ENCODE measurements around the gene BSDC1.
"Not testable (repeated sequence)": the region's sequence is repeated elsewhere in the genome, so short reads cannot be mapped to it uniquely, and the experiment has no call there.

The BSDC1 gene

DNA sequence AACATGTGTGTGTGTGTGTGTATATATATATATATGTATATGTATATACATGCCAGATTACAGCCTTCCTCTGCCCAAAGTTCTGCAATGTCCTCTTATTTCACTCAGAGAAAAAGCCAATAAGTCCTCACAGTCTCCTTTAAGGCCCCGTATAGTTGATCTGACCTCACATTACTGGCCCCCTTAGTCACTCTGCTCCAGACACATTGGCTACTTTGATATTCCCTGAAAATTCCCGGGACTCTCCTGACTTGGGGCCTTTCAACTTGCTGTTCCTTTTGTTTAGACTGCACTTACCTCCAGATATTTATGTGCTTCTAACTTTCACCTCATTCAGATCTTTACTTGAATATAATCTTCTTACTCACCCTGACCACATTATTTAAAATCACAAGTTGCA is 4.2 kb upstream of the BSDC1 start:
- Histone ChIP-seq H2BK5ac (ENCODE audit: low read depth, low read length, poor library complexity) (no peak overlapping the region), H3K79me1 (ENCODE audit: low read length) (peaks cover 9% of the 10 kb centered on the region), H3K4me2 (ENCODE audit: low read length) (no peak overlapping the region), H2BK12ac (ENCODE audit: low read length) (no peak overlapping the region), H4K8ac (ENCODE audit: low read depth, low read length) (no peak overlapping the region), H3K4me1 (ENCODE audit: control insufficient read depth in 1 of 2, insufficient read depth in 2 of 2, low read length in 2 of 2) (peaks cover under 1% of the 10 kb centered on the region in 2 experiments), H3K9me3 (ENCODE audit: insufficient read depth, low read depth, low read length) (peaks cover 3% of the 10 kb centered on the region), H3K4ac (ENCODE audit: low read depth, low read length) (no peak overlapping the region), H3K36me3 (ENCODE audit: control insufficient read depth in 1 of 2, insufficient read depth in 2 of 2, low read length in 2 of 2) (no peaks in the 10 kb centered on the region), H3K4me3 (ENCODE audit: low read depth, low read length) (no peak overlapping the region), H3K14ac (ENCODE audit: low read length) (no peak overlapping the region), H2AK5ac (ENCODE audit: low read length) (no peak overlapping the region), H3K9ac (ENCODE audit: low read length) (no peak overlapping the region), H3K27ac (ENCODE audit: low read depth, low read length) (no peak overlapping the region), H4K91ac (ENCODE audit: low read depth, low read length) (no peak overlapping the region), H3K18ac (ENCODE audit: low read length) (no peak overlapping the region), H2BK120ac (ENCODE audit: insufficient read depth, low read length, poor library complexity) (no peak overlapping the region), H3K79me2 (ENCODE audit: control insufficient read depth, insufficient read depth, low read length, poor library complexity) (peaks cover 5% of the 10 kb centered on the region), H2AFZ (ENCODE audit: insufficient read depth, low read length, poor library complexity) (no peak overlapping the region), H3K27me3 (ENCODE audit: insufficient read depth, low read length) (no peaks in the 10 kb centered on the region), H3K23ac (ENCODE audit: low read length) (no peak overlapping the region), H4K12ac (ENCODE audit: low read depth, low read length) (no peak overlapping the region)
- no peak for DNase-seq
- WGBS (ENCODE audit: extremely low coverage, insufficient coverage, insufficient read length): no CpG with 5 or more reads among the region's 2 CpGs

DNA sequence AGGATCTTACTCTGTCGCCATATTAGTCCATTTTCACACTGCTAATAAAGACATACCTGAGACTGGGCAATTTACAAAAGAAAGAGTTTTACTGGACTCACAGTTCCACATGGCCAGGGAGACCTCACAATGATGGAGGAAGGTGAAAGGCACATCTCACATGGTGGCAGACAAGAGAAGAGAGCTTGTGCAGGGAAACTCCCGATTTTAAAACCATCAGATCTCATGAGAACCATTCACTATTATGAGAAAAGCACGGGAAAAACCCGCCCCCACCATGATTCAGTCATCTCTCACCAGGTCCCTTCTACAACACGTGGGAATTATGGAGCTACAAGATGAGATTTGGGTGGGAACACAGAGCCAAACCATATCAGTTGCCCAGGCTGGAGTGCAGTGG is 2.3 kb upstream of the BSDC1 start:
- not testable (repeated sequence) for H4K91ac ChIP-seq (ENCODE audit: low read depth, low read length); H3K4me2 ChIP-seq (ENCODE audit: low read length); H3K18ac ChIP-seq (ENCODE audit: low read length); H3K27me3 ChIP-seq (ENCODE audit: insufficient read depth, low read length); H3K4me1 ChIP-seq (ENCODE audit: control insufficient read depth in 1 of 2, insufficient read depth in 2 of 2, low read length in 2 of 2); H4K12ac ChIP-seq (ENCODE audit: low read depth, low read length); H3K9me3 ChIP-seq (ENCODE audit: insufficient read depth, low read depth, low read length); H2BK5ac ChIP-seq (ENCODE audit: low read depth, low read length, poor library complexity); H4K8ac ChIP-seq (ENCODE audit: low read depth, low read length); H3K9ac ChIP-seq (ENCODE audit: low read length); H3K14ac ChIP-seq (ENCODE audit: low read length); H3K27ac ChIP-seq (ENCODE audit: low read depth, low read length); H2AFZ ChIP-seq (ENCODE audit: insufficient read depth, low read length, poor library complexity); H3K79me1 ChIP-seq (ENCODE audit: low read length); DNase-seq; H3K4ac ChIP-seq (ENCODE audit: low read depth, low read length); H3K4me3 ChIP-seq (ENCODE audit: low read depth, low read length); H2AK5ac ChIP-seq (ENCODE audit: low read length); H3K36me3 ChIP-seq (ENCODE audit: control insufficient read depth in 1 of 2, insufficient read depth in 2 of 2, low read length in 2 of 2); H3K23ac ChIP-seq (ENCODE audit: low read length); H2BK120ac ChIP-seq (ENCODE audit: insufficient read depth, low read length, poor library complexity); H3K79me2 ChIP-seq (ENCODE audit: control insufficient read depth, insufficient read depth, low read length, poor library complexity); H2BK12ac ChIP-seq (ENCODE audit: low read length)
- WGBS (ENCODE audit: extremely low coverage, insufficient coverage, insufficient read length): no CpG with 5 or more reads among the region's 5 CpGs

DNA sequence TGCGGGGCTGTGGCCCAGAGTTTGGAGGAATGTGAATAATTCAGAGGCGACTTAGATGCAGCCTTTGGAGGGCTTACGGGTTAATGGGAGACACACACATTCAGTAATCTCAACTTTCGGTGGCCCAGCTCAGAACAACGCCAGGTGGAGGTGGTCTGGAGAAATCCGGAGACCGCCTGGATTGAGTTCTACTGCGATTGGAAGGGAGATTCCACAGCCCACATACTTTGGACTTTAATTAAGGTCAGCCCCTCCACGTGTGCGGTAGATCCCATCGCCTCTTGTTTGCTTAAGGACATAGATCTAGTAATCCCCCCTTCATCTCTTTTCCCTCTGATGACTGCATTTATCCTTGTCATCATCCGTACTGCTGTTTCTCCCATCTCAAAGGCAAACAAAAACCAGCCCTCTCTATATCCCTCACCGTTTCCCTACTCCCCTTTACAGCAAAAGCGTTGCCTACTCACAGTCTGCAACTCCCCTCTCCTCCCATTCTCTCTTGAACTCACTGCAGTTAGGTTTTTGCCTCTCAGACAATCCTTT is 720 bp upstream of the BSDC1 start:
- H3K36me3 ChIP-seq (ENCODE audit: control insufficient read depth in 1 of 2, insufficient read depth in 2 of 2, low read length in 2 of 2): peaks cover 4 to 13% of the 10 kb centered on the region in 2 experiments
- H2BK12ac ChIP-seq (ENCODE audit: low read length): no peak overlapping the region
- H3K4me2 ChIP-seq (ENCODE audit: low read length): peak overlapping the region; percentile 79
- H3K18ac ChIP-seq (ENCODE audit: low read length): no peak overlapping the region
- H3K9me3 ChIP-seq (ENCODE audit: insufficient read depth, low read depth, low read length): peaks cover 3% of the 10 kb centered on the region
- no peak overlapping the region for H4K12ac ChIP-seq (ENCODE audit: low read depth, low read length)
- H3K9ac ChIP-seq (ENCODE audit: low read length): peak overlapping the region; percentile 81
- WGBS (ENCODE audit: extremely low coverage, insufficient coverage, insufficient read length): no CpG with 5 or more reads among the region's 14 CpGs
- H3K4ac ChIP-seq (ENCODE audit: low read depth, low read length): no peak overlapping the region
- no peak overlapping the region for H3K23ac ChIP-seq (ENCODE audit: low read length)
- peak overlapping the region; percentile 2 for H2AFZ ChIP-seq (ENCODE audit: insufficient read depth, low read length, poor library complexity)
- no peak overlapping the region for H2AK5ac ChIP-seq (ENCODE audit: low read length)
- no peaks in the 10 kb centered on the region for H3K27me3 ChIP-seq (ENCODE audit: insufficient read depth, low read length)
- H2BK120ac ChIP-seq (ENCODE audit: insufficient read depth, low read length, poor library complexity): peak overlapping the region; percentile 14
- H3K14ac ChIP-seq (ENCODE audit: low read length): peak overlapping the region; percentile 56
- H4K91ac ChIP-seq (ENCODE audit: low read depth, low read length): peak overlapping the region; percentile 38
- H3K4me3 ChIP-seq (ENCODE audit: low read depth, low read length): peak overlapping the region; percentile 71
- peak overlapping the region; percentile 36 for H2BK5ac ChIP-seq (ENCODE audit: low read depth, low read length, poor library complexity)
- peaks cover 4 to 5% of the 10 kb centered on the region in 2 experiments for H3K4me1 ChIP-seq (ENCODE audit: control insufficient read depth in 1 of 2, insufficient read depth in 2 of 2, low read length in 2 of 2)
- H4K8ac ChIP-seq (ENCODE audit: low read depth, low read length): peak overlapping the region; percentile 39
- peak overlapping the region; percentile 75 for H3K27ac ChIP-seq (ENCODE audit: low read depth, low read length)
- H3K79me2 ChIP-seq (ENCODE audit: control insufficient read depth, insufficient read depth, low read length, poor library complexity): peaks cover 5% of the 10 kb centered on the region
- DNase-seq: no peak
- H3K79me1 ChIP-seq (ENCODE audit: low read length): peaks cover 6% of the 10 kb centered on the region

DNA sequence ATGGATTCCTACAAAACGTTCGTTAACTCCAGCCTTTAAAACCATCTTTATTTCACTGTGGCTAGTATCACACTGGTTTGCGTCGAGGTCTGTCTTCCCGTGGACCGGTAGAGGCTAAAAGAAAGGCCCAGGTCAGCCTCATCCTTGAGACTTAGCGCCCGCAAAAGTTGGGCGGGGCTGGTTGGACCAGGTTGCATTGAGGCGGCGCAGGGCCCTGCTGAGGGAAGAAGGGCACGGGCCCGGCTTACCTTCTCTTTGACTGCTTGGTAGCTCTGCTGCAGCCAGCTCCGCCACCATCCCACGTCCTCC is 455 bp downstream of the BSDC1 start:
- H4K12ac ChIP-seq (ENCODE audit: low read depth, low read length): peak overlapping the region; percentile 67
- peaks cover 6% of the 10 kb centered on the region for H3K79me1 ChIP-seq (ENCODE audit: low read length)
- H2AK5ac ChIP-seq (ENCODE audit: low read length): peak overlapping the region; percentile 80
- H2BK120ac ChIP-seq (ENCODE audit: insufficient read depth, low read length, poor library complexity): peak overlapping the region; percentile 40
- peak overlapping the region; percentile 88 for H3K4ac ChIP-seq (ENCODE audit: low read depth, low read length)
- no peaks in the 10 kb centered on the region for H3K27me3 ChIP-seq (ENCODE audit: insufficient read depth, low read length)
- peak overlapping the region; percentile 95 for H3K18ac ChIP-seq (ENCODE audit: low read length)
- DNase-seq: peak; percentile 20 to 59
- peaks cover 5% of the 10 kb centered on the region for H3K79me2 ChIP-seq (ENCODE audit: control insufficient read depth, insufficient read depth, low read length, poor library complexity)
- H3K4me1 ChIP-seq (ENCODE audit: control insufficient read depth in 1 of 2, insufficient read depth in 2 of 2, low read length in 2 of 2): peaks cover 4 to 5% of the 10 kb centered on the region in 2 experiments
- H3K9me3 ChIP-seq (ENCODE audit: insufficient read depth, low read depth, low read length): peaks cover 3% of the 10 kb centered on the region
- no CpG with 5 or more reads among the region's 15 CpGs for WGBS (ENCODE audit: extremely low coverage, insufficient coverage, insufficient read length)
- no peak overlapping the region for H2BK12ac ChIP-seq (ENCODE audit: low read length)
- peak overlapping the region; percentile 90 for H4K8ac ChIP-seq (ENCODE audit: low read depth, low read length)
- H3K23ac ChIP-seq (ENCODE audit: low read length): no peak overlapping the region
- peak overlapping the region; percentile 50 for H3K27ac ChIP-seq (ENCODE audit: low read depth, low read length)
- H3K4me3 ChIP-seq (ENCODE audit: low read depth, low read length): peak overlapping the region; percentile 94
- H3K36me3 ChIP-seq (ENCODE audit: control insufficient read depth in 1 of 2, insufficient read depth in 2 of 2, low read length in 2 of 2): peaks cover 9 to 20% of the 10 kb centered on the region in 2 experiments
- H3K9ac ChIP-seq (ENCODE audit: low read length): peak overlapping the region; percentile 79
- H2BK5ac ChIP-seq (ENCODE audit: low read depth, low read length, poor library complexity): peak overlapping the region; percentile 71
- peak overlapping the region; percentile 80 for H4K91ac ChIP-seq (ENCODE audit: low read depth, low read length)
- H3K4me2 ChIP-seq (ENCODE audit: low read length): peak overlapping the region; percentile 73
- peak overlapping the region; percentile 87 for H3K14ac ChIP-seq (ENCODE audit: low read length)
- H2AFZ ChIP-seq (ENCODE audit: insufficient read depth, low read length, poor library complexity): peak overlapping the region; percentile 71

Data from trophoblast cell (in vitro differentiated cells and primary cell).